ENCODE measurements around the gene CIDEB. TPM values are rescaled to one million over a fixed set of nuclear protein-coding genes. Genes with fewer than 3 reads are reported as not detected.

Gene CIDEB
- total and polyA plus RNA-seq, 4 donors, result 4.9 to 14.8 (median 7.1) TPM

DNA sequence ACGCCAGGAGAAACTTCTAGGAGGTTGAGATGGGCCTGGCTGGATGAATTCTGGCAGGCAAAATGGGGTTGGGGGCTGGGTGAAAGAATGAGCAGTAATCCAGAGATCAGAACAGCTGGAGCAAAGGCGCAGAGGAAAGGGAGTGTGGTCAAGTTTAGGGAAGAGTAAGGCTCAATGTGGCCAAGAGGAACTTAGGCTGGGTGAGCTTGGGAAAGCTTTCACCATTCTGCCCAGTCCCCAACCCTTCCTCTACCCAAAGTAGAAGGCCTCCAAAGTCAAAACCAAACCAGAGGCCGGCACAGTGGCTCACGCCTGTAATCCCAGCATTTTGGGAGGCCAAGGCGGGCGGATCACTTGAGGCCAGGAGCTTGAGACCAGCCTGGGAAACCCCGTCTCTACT lies 26.1 kb downstream of the CIDEB start:
- no peaks in the 10 kb centered on the region for H3K27me3 ChIP-seq (ENCODE audit: control insufficient read depth, insufficient read depth, low read length)
- H3K4me1 ChIP-seq (ENCODE audit: control insufficient read depth, insufficient read depth, low read length), result no peaks in the 10 kb centered on the region
- 98% methylated on average over 3 of the region's 7 CpGs for WGBS (ENCODE audit: insufficient coverage)
- H3K4me3 ChIP-seq (ENCODE audit: low read depth, low read length), result no peak overlapping the region
- no peak overlapping the region for H3K27ac ChIP-seq (ENCODE audit: low read depth, low read length)
- DNase-seq (ENCODE audit: low read depth in 4 of 6, low spot score in 6 of 6), result no peak
- H3K36me3 ChIP-seq (ENCODE audit: control insufficient read depth, insufficient read depth, low read length), result no peaks in the 10 kb centered on the region
- no peaks in the 10 kb centered on the region for H3K9me3 ChIP-seq (ENCODE audit: control insufficient read depth, insufficient read depth, low read length)

DNA sequence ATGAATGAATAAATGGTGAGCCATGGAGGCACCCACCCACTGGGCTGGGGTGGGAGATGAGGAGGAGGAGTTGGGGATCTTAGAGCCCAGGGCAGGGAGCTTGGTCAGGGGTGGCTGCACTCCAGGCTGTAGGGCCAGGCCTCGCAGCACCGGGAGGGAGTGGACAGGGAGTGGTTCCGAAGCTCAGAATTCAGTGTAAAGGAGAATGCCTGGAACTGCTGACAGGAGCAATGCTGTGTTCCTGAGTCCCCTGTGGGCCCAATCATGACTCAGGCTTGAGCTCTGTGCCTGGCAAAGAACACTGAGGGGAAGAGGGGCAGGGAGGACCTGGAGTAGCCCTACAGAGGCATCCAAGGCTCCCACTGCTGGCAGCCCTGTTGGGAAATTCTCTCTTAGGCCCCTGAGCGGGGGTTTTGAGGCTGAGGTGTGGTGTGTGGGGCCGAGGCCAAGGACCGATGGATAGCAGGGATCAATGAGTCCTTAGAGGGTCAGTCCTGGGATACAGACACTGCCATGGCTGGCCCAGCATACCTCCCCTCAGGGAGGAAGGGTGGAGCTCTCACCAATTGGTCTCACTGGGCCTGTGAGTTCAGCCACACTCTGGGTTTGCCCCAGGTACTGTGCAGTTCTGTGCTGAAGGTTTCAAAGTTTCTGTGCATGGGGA lies 26.8 kb downstream of the CIDEB start:
- no peak for DNase-seq (ENCODE audit: low read depth in 4 of 6, low spot score in 6 of 6)
- 97% methylated on average over 6 of the region's 6 CpGs for WGBS (ENCODE audit: insufficient coverage)
- Histone ChIP-seq H3K9me3 (ENCODE audit: control insufficient read depth, insufficient read depth, low read length) (no peaks in the 10 kb centered on the region), H3K4me1 (ENCODE audit: control insufficient read depth, insufficient read depth, low read length) (no peaks in the 10 kb centered on the region), H3K4me3 (ENCODE audit: low read depth, low read length) (no peak overlapping the region), H3K36me3 (ENCODE audit: control insufficient read depth, insufficient read depth, low read length) (no peaks in the 10 kb centered on the region), H3K27me3 (ENCODE audit: control insufficient read depth, insufficient read depth, low read length) (no peaks in the 10 kb centered on the region), H3K27ac (ENCODE audit: low read depth, low read length) (no peak overlapping the region)

DNA sequence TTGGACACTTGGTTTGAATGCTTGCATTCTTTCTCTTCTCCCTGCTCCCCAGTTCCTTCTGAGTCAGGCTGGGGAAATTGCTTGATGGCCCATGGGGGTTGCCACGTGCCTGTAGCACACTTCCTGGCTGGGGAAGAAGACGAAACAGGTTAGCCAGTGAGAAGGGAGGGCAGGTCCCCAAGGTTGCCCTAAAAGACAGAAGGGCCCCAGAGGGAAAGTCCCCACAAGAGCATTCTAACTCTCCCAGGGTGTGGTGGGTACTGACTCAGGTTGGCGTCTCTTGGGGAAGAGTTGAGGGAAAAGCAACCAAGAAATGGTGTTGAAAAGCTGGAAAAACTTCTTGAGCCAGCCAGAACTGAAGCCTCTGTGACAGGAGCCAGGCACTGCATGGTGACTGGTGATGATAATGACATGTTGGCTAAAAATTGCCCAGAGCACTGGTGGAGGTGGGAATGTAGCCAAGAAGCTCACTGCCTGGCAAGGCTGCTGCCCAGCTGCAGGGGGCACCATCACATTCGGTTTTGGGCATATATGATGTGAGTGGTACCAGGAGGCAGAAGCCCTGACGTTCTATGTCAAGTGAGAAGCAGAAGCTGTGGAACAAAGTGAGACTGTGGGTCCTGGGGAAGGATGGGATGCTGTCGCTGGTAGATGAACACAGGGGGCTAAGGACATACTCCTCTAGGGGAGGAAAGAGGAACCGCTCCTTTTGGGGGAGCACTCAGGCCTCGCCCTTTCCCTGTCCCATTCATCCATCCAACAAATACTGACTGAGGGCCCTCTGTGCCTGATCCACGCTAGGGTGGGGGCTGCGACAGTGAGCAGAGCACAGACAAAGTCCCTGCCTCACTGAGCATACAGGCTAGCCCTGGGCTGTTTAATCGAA lies 28.2 kb downstream of the CIDEB start:
- H3K36me3 ChIP-seq (ENCODE audit: control insufficient read depth, insufficient read depth, low read length), result no peaks in the 10 kb centered on the region
- 72% methylated on average over 8 of the region's 11 CpGs for WGBS (ENCODE audit: insufficient coverage)
- no peaks in the 10 kb centered on the region for H3K27me3 ChIP-seq (ENCODE audit: control insufficient read depth, insufficient read depth, low read length)
- H3K9me3 ChIP-seq (ENCODE audit: control insufficient read depth, insufficient read depth, low read length), result no peaks in the 10 kb centered on the region
- H3K27ac ChIP-seq (ENCODE audit: low read depth, low read length), result no peak overlapping the region
- DNase-seq (ENCODE audit: low read depth in 4 of 6, low spot score in 6 of 6), result no peak
- no peaks in the 10 kb centered on the region for H3K4me1 ChIP-seq (ENCODE audit: control insufficient read depth, insufficient read depth, low read length)
- H3K4me3 ChIP-seq (ENCODE audit: low read depth, low read length), result no peak overlapping the region

DNA sequence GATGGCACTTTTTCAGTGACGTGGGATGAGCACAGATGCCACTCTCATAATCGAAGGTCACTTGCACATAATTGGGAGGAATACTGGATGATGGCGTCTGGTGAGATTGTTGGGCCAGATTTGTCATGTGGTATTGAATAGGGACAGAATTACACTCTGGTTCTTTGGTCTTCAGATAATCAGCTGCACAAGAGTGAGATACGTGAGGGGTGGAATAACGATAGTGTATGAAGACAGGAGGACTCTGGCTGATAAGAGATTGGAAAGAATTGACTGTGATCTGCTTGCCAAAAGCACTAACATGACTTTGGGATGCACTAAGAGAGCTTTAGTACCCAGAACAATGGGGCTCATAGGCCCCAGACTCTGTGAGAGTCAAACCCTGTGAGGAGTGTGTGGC lies 29.4 kb downstream of the CIDEB start:
- WGBS (ENCODE audit: insufficient coverage), result 95% methylated on average over 5 of the region's 5 CpGs

DNA sequence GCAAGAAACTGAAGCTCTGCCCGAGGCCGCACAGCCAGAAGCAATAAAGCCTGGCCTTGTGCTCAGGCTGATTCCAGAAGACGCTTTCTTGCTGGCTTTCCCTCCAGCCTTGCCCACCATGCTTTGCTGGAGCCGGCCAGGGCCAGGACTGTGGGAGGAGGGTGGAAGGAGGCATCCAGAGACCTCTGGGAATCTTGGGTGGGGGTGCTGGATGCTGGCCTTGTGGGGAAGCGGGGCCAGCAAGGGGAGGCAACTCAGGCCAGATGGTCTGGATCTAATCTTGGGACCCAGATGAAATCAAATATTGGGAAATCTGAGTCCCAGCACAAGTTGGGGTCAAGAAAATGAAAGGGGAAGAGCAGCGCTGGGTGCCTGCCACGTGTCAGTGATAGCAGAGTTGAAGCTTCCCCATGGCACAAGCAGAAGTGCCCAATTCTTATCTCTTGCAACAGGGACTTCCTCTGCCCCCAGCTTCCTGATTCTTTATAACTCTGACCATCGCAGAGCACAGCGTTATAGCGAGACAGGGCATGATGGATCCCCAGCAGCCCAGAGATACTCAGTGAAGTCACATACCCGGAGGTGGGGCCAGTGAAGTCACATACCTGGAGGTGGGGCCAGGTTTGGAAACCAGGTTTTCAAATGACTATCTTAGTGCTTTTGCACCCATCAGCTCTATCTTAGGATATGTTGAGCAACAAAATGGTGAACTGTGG lies 30.0 kb downstream of the CIDEB start:
- no peak overlapping the region for H3K27ac ChIP-seq (ENCODE audit: low read depth, low read length)
- 92% methylated on average over 11 of the region's 11 CpGs for WGBS (ENCODE audit: insufficient coverage)
- no peak for DNase-seq (ENCODE audit: low read depth in 4 of 6, low spot score in 6 of 6)
- no peaks in the 10 kb centered on the region for H3K9me3 ChIP-seq (ENCODE audit: control insufficient read depth, insufficient read depth, low read length)
- no peak overlapping the region for H3K4me3 ChIP-seq (ENCODE audit: low read depth, low read length)
- H3K27me3 ChIP-seq (ENCODE audit: control insufficient read depth, insufficient read depth, low read length), result no peaks in the 10 kb centered on the region
- no peaks in the 10 kb centered on the region for H3K4me1 ChIP-seq (ENCODE audit: control insufficient read depth, insufficient read depth, low read length)
- H3K36me3 ChIP-seq (ENCODE audit: control insufficient read depth, insufficient read depth, low read length), result no peaks in the 10 kb centered on the region

More for the DNA sequence above, 29.4 kb downstream of the CIDEB start:
- no peak overlapping the region for H3K27ac ChIP-seq (ENCODE audit: low read depth, low read length)
- H3K27me3 ChIP-seq (ENCODE audit: control insufficient read depth, insufficient read depth, low read length), result no peaks in the 10 kb centered on the region
- H3K4me3 ChIP-seq (ENCODE audit: low read depth, low read length), result no peak overlapping the region
- no peaks in the 10 kb centered on the region for H3K9me3 ChIP-seq (ENCODE audit: control insufficient read depth, insufficient read depth, low read length)
- no peak for DNase-seq (ENCODE audit: low read depth in 4 of 6, low spot score in 6 of 6)
- H3K36me3 ChIP-seq (ENCODE audit: control insufficient read depth, insufficient read depth, low read length), result no peaks in the 10 kb centered on the region
- no peaks in the 10 kb centered on the region for H3K4me1 ChIP-seq (ENCODE audit: control insufficient read depth, insufficient read depth, low read length)

GRCh38 chr14:24277071-24277470 lies 30.7 kb downstream of the CIDEB start:
- Histone ChIP-seq H3K36me3 (ENCODE audit: control insufficient read depth, insufficient read depth, low read length) (no peaks in the 10 kb centered on the region), H3K4me1 (ENCODE audit: control insufficient read depth, insufficient read depth, low read length) (no peaks in the 10 kb centered on the region), H3K4me3 (ENCODE audit: low read depth, low read length) (no peak overlapping the region), H3K9me3 (ENCODE audit: control insufficient read depth, insufficient read depth, low read length) (no peaks in the 10 kb centered on the region), H3K27me3 (ENCODE audit: control insufficient read depth, insufficient read depth, low read length) (no peaks in the 10 kb centered on the region), H3K27ac (ENCODE audit: low read depth, low read length) (no peak overlapping the region)
- WGBS (ENCODE audit: insufficient coverage), result 97% methylated on average over 6 of the region's 6 CpGs
- DNase-seq (ENCODE audit: low read depth in 4 of 6, low spot score in 6 of 6), result no peak

GRCh38 chr14:24274101-24274543 lies 33.7 kb downstream of the CIDEB start:
- no peak overlapping the region for H3K27ac ChIP-seq (ENCODE audit: low read depth, low read length)
- peaks cover 10% of the 10 kb centered on the region for H3K36me3 ChIP-seq (ENCODE audit: control insufficient read depth, insufficient read depth, low read length)
- H3K4me3 ChIP-seq (ENCODE audit: low read depth, low read length), result no peak overlapping the region
- DNase-seq (ENCODE audit: low read depth in 4 of 6, low spot score in 6 of 6), result no peak
- peaks cover 6% of the 10 kb centered on the region for H3K4me1 ChIP-seq (ENCODE audit: control insufficient read depth, insufficient read depth, low read length)
- no peaks in the 10 kb centered on the region for H3K9me3 ChIP-seq (ENCODE audit: control insufficient read depth, insufficient read depth, low read length)
- no peaks in the 10 kb centered on the region for H3K27me3 ChIP-seq (ENCODE audit: control insufficient read depth, insufficient read depth, low read length)
- WGBS (ENCODE audit: insufficient coverage), result 96% methylated on average over 3 of the region's 3 CpGs

DNA sequence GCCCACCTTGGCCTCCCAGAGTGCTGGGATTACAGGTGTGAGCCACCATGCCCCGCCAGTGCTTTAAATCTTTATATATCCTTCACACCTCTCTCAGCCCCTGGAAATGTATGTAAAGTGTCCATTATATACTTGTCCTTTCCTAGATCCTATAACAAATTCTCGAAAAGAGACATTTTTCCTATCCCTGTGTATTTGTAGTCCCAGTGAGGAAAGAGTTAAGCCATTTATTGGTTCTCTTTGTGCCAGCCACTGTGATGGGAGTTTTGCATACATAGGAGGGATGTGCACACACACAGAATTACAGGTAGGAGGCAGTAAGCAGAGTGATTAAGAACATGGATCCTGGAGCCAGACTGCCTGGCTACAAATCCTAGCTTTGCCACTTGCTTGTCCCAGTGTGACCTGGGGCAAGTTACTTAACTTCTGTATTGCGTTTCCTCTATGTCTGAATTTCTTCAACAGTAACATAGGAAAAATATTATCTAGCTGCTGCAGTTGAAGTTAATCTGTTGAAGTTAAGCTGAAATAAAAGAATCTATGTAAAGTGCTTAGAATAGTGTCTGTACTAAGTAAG lies 34.3 kb downstream of the CIDEB start:
- Histone ChIP-seq H3K27ac (ENCODE audit: low read depth, low read length) (no peak overlapping the region), H3K27me3 (ENCODE audit: control insufficient read depth, insufficient read depth, low read length) (no peaks in the 10 kb centered on the region), H3K4me3 (ENCODE audit: low read depth, low read length) (no peak overlapping the region), H3K36me3 (ENCODE audit: control insufficient read depth, insufficient read depth, low read length) (peaks cover 16% of the 10 kb centered on the region), H3K4me1 (ENCODE audit: control insufficient read depth, insufficient read depth, low read length) (peaks cover 6% of the 10 kb centered on the region), H3K9me3 (ENCODE audit: control insufficient read depth, insufficient read depth, low read length) (no peaks in the 10 kb centered on the region)
- DNase-seq (ENCODE audit: low read depth in 4 of 6, low spot score in 6 of 6), result no peak
- no CpG with 5 or more reads among the region's 3 CpGs for WGBS (ENCODE audit: insufficient coverage)

- DNase-seq (ENCODE audit: low read depth in 4 of 6, low spot score in 6 of 6), result no peak
- WGBS (ENCODE audit: insufficient coverage), result 95% methylated on average over 2 of the region's 2 CpGs
- H3K4me1 ChIP-seq (ENCODE audit: control insufficient read depth, insufficient read depth, low read length), result peaks cover 6% of the 10 kb centered on the region
- H3K9me3 ChIP-seq (ENCODE audit: control insufficient read depth, insufficient read depth, low read length), result no peaks in the 10 kb centered on the region
- H3K4me3 ChIP-seq (ENCODE audit: low read depth, low read length), result no peak overlapping the region
- no peaks in the 10 kb centered on the region for H3K27me3 ChIP-seq (ENCODE audit: control insufficient read depth, insufficient read depth, low read length)
- no peak overlapping the region for H3K27ac ChIP-seq (ENCODE audit: low read depth, low read length)
- H3K36me3 ChIP-seq (ENCODE audit: control insufficient read depth, insufficient read depth, low read length), result peaks cover 25% of the 10 kb centered on the region
Observed at GRCh38 chr14:24272467-24272866, 35.3 kb downstream of the CIDEB start.

All from spinal cord (tissue), 10 donors.